Brain microvascular endothelial cell (primary cell): ENCODE results near the gene ZMYM2.

Experiments
- DNase-seq: peaks from one replicate; pipeline ENCODE4 v3.0.0-alpha.2; 2020
- H3K27ac ChIP-seq: fragments of 250-450 bp; sonication (Bioruptor Pico); 2 replicates; pipeline ENCODE4 v1.5.1; 2020; ENCODE audit warnings: mild to moderate bottlenecking, moderate library complexity
- H3K27me3 ChIP-seq: fragments of 250-450 bp; sonication (Bioruptor Pico); replicated peaks from 2 replicates; pipeline ENCODE4 v1.5.1; 2020; ENCODE audit warnings: mild to moderate bottlenecking
- H3K36me3 ChIP-seq: fragments of 250-450 bp; sonication (Bioruptor Pico); replicated peaks from 2 replicates; pipeline ENCODE4 v1.5.1; 2020; ENCODE audit warnings: mild to moderate bottlenecking
- H3K4me3 ChIP-seq: 2 replicates; pipeline ENCODE4 v1.5.1; 2011; ENCODE audit warnings: low read depth, mild to moderate bottlenecking, control low read depth, low read length, moderate library complexity
- in situ Hi-C: cut with HindIII; loops from 2 replicates; pipeline ENCODE4 v1.10.0; 2017; ENCODE audit warnings: low sequenced_read_pairs, low pct_ligation_motif_present
- TF ChIP-seq, protein P1 (sequence below): IDR thresholded peaks from 2 replicates; pipeline ENCODE4 v1.5.1; 2011; ENCODE audit warnings: low read depth, mild to moderate bottlenecking, moderate library complexity, low read length, control low read depth, inconsistent platforms; ENCODE audit errors: missing control alignments

ZMYM2 gene

DNA sequence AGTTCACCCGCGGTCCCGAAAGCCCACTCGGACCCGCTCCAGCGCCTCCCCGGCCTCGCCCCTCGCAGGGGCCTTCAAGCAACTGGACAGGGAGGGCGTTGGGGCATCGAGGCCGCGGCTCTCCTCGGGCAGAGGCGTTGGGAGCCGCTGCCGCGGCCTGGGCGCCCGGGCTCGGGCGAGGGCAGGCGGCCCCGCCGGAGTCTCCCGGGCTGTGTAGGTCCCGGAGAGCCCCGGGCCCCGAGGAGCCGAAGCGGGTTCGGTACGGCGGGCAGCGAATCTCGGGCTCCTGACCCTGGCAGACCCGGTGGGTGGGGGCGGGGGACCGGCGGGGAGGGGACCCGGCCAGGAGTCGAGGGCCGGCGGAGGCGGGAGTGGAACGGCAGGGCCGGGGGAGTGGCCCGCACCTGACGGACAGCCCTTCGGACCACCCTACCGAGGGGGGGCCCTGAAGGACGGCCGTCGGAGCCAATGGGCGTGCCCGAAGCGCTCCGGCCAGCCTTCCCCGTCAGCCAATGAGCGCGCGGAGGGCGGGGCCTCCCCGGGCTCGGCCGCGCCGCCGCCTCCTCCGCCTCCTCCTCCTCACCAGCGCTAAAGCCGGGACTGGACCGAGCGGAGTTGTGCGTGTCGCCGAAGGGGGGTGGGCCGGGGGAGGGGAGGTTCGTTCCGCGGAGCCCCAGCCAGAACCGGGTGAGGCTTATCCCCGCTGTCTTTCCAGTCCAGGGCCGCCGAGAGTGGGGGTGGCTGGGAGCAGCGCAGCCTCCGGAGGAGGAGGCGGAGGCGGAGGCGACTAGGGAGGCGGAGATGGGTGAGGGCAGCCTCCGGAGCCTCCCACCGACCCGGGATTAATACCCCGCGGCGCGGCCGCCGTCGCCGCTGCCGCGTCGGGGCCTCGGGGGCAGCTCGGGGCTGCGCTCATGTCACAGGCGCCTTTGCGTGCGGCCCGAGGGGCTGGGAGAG is at the start of gene ZMYM2:
TSS of gene ZMYM2 (plus strand) at position 573 of the 957 bp plus-strand sequence. CDS start 34,346 bp downstream, outside the sequence.
- Histone ChIP-seq H3K4me3 (peak within 1 kb of the TSS; percentile 82), H3K36me3 (peaks cover 7% of the 10 kb centered on the region), H3K27ac (peak within 1 kb of the TSS; percentile 84), H3K27me3 (no peaks in the 10 kb centered on the region)
- peak; percentile 96 for DNase-seq
- in situ Hi-C loops, result no loop called here
- TF ChIP-seq, protein P1, sequence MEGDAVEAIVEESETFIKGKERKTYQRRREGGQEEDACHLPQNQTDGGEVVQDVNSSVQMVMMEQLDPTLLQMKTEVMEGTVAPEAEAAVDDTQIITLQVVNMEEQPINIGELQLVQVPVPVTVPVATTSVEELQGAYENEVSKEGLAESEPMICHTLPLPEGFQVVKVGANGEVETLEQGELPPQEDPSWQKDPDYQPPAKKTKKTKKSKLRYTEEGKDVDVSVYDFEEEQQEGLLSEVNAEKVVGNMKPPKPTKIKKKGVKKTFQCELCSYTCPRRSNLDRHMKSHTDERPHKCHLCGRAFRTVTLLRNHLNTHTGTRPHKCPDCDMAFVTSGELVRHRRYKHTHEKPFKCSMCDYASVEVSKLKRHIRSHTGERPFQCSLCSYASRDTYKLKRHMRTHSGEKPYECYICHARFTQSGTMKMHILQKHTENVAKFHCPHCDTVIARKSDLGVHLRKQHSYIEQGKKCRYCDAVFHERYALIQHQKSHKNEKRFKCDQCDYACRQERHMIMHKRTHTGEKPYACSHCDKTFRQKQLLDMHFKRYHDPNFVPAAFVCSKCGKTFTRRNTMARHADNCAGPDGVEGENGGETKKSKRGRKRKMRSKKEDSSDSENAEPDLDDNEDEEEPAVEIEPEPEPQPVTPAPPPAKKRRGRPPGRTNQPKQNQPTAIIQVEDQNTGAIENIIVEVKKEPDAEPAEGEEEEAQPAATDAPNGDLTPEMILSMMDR, result no peak

GRCh38 chr13:19910336-19911072 is 48.0 kb upstream of the ZMYM2 start:
- H3K27me3 ChIP-seq, result no peaks in the 10 kb centered on the region
- in situ Hi-C loops, result no loop called here
- no peak overlapping the region for H3K4me3 ChIP-seq
- TF ChIP-seq, protein P1, result no peak
- no peaks in the 10 kb centered on the region for H3K36me3 ChIP-seq
- H3K27ac ChIP-seq, result no peak overlapping the region
- peak; percentile 40 for DNase-seq

GRCh38 chr13:19927117-19927748 is 31.3 kb upstream of the ZMYM2 start:
- H3K27me3 ChIP-seq, result no peaks in the 10 kb centered on the region
- no peak for DNase-seq
- no peaks in the 10 kb centered on the region for H3K36me3 ChIP-seq

GRCh38 chr13:19940106-19940505 is 18.4 kb upstream of the ZMYM2 start:
- no peak overlapping the region for H3K27ac ChIP-seq
- H3K36me3 ChIP-seq, result no peaks in the 10 kb centered on the region
- H3K4me3 ChIP-seq, result no peak overlapping the region
- TF ChIP-seq, protein P1, result no peak
- DNase-seq, result no peak
- in situ Hi-C loops, result no loop called here
- no peaks in the 10 kb centered on the region for H3K27me3 ChIP-seq

More at GRCh38 chr13:19927117-19927748, 31.3 kb upstream of the ZMYM2 start:
- TF ChIP-seq, protein P1, result peak; percentile 45
- in situ Hi-C loops, result no loop called here
- Histone ChIP-seq H3K27ac (no peak overlapping the region), H3K4me3 (no peak overlapping the region)

DNA sequence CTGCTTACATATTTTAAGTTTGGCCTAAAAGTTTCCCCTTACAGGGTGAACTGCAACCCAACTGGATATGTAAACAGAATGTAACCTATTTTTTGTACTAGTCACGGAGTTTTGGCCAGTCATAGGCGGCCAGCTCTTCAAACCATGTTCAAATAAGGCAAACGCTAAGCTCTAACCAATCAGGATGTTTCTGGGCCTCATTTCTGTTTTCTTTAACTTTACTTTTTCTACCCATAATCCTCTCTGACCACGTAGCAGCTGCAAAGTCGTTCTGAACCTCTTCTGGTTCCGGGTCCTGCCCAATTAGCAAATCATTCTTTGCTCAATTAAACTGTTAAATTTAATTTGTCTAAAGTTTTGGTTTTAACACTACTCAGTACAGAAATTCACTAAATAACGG is 8.2 kb upstream of the ZMYM2 start:
- no peak overlapping the region for H3K27ac ChIP-seq
- in situ Hi-C loops, result no loop called here
- no peaks in the 10 kb centered on the region for H3K36me3 ChIP-seq
- H3K4me3 ChIP-seq, result no peak overlapping the region
- TF ChIP-seq, protein P1, result no peak
- no peaks in the 10 kb centered on the region for H3K27me3 ChIP-seq
- DNase-seq, result no peak
